Cerebellar nuclear complex (tissue), 1 donor: Measurements from ENCODE around the gene HMGCLL1.

Source experiments
- DNase-seq, 2 experiments: peaks; one replicate each; lab custom pipeline; 2025; lab: John Stamatoyannopoulos, UW

Gene HMGCLL1

DNA sequence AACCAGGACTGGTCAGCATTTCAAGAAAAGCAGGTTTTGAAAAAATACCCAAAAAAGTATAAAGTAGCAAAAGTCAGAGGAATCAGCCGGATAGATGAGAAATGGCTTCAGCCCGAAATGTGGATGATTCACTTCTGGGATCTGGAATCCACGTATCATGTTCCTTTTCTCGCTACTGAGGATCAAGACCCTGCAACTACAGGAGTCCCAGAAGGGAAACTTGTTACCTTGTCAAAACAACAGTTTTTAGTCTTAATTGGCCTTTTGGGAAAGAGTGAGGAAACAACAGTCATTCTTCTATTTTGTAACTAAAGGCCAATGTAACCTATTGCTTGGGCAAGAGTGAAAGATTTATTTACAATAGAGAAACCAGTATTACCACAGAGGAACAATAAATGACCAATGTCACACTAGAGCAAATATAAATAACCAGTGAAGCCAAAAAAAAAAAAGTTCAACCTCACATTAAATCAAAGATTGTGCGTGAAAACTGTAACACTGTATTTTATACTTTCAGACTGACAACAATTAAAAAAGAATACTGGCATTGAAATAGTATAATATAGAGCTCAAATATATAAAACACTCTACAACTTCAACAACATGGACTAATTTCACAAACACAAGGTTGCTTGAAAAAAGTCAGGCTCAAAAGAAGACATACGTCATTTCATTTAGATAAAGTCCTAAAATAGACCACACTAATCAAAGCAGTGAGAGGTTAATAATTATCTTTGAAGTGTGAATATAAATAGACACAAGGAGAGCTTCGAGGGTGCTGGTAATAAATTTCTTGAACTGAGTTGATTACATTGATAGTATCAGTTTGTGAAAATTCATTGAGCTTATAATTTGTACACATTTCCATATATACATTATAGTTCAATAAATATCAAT, 135.5 kb downstream of the HMGCLL1 start:
- DNase-seq, result no peak

DNA sequence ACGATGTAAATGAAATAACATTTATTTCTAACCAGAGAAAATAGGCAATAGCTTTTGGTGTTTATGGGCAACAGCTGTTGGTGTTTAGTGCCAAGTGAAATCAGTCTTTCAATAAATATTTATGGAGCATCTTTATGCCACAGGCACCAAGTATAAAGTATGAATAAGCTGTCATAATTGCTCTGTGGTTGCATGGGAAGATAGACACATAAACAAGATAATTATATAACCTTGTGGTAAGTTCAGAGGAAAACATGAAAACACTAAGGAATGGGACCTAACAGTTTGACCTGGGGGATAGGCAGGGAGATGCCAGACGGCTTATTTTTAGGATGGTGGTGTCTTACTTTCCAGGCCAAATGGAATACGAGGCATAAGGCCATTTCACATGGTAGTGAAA, 140.8 kb downstream of the HMGCLL1 start:
- no peak for DNase-seq

DNA sequence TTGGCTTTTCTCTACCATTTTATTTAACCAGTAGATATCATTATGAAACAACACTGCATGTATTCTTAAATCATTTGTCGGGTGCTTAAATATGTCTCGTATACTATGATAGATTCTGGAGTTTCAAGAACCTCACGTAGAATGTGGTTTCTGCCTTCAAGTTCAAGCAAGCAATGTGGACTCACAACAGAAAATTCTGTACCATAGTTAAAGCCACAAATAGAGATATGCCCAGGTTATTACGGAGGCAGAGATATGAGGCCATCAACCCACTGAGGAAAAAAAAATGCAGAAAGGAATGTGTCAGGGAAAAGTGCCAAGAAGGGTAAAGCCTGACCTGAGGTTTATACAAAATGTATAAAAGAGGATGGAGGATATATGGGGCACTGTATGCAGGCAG, 141.9 kb downstream of the HMGCLL1 start:
- no peak for DNase-seq

DNA sequence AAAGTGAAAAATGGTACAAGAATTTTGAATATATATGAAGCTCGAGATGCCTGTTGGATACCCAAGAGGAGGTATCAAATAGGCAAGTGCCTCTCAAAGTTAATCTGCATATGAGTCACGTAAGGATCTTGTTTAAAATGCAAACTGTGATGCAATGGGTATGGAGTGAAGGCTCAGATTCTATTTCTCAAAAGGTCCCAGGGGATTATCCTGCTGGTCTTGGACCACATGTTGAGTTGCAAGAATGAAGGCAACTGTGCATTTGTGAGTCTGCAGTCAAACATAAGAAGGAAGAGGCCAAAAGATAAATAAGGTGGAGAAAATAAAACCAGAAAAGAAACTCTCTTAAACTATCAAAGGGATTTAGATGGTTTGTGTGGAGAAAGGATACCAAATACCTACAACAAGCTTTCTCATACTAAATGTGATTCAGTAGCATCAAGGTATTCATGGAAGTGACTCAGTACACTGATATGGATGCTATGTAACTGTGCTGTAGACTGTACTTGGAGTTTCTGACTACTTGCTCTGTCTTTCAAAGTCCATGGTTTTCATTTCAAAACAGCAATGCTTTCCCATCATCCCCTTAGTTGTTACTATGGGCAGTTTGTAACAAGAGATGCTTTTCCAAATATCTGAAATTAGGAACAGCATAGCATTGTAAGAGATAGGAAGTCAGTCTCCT, 145.4 kb downstream of the HMGCLL1 start:
- DNase-seq, result no peak

DNA sequence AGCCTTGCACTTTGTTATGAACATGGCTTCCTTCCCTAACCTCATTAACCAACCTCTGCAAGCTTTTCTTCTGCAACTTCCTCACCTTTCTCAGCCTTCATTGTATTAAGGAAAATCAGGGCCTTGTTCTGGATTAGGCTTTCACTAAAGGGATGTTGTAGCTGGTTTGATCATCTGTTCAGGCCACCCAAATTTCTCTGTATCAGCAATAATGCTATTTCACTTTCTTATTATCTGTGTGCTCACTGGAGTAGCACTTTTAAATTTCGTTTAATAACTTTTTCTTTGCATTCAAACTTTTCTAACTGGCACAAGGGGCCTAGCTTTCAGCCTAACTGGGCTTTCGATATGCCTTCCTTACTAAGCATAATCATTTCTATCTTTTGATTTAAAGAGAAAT, 155.1 kb downstream of the HMGCLL1 start:
- DNase-seq, result no peak

DNA sequence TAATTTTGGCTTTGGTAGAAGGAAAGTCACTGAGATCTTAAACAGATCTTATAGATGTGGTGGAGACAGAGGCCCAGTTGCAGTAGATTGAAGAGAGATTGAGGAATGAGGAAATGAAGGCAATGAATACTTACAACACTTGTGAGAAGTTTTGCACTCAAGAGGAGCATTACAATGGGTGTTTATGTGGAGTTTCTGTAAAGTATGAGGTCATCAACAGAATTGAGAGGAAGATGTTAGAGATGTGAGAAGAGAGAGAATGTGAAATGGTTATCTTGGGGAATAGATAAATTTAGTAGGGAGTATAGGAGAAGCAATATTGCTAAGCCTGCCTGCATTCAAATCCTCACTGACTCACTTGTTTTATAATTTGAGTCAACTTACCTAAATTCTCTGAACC, 168.3 kb downstream of the HMGCLL1 start:
- no peak for DNase-seq

DNA sequence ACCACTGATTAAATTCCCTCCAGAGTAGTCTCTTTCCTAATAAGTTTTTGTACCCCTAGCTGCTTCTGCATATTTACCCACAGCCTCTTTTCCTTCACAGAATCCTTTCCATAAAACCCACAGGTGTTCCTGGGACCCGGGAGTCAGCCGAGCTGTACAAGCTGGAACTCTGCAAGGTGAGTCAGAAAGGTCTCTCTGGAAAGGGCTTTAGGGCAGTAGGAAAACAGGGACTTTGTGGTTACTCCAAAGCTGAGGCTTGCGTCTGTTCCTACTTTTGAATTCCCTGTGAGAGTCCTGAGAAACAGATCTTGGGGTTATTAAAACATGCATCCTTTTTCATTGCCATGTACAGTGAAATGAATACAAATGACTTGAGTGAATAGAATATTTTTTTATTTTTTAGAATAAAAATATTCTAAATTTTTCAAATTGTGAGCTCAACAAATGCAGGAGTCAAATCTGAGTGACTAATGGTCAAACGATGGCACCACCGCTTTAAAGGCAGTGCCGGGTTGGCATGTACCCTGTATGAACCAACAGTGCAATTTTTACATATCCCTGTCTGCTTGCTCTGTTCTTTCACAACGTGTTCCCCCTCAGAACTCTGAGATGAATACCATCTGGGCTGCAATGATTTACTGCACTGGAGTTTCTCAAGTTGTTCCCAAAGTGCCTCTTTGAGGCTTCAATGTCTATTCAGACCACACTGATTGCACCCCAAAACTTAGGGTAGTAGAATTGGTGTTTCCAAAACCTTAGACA, 173.3 kb downstream of the HMGCLL1 start:
- DNase-seq, result no peak

DNA sequence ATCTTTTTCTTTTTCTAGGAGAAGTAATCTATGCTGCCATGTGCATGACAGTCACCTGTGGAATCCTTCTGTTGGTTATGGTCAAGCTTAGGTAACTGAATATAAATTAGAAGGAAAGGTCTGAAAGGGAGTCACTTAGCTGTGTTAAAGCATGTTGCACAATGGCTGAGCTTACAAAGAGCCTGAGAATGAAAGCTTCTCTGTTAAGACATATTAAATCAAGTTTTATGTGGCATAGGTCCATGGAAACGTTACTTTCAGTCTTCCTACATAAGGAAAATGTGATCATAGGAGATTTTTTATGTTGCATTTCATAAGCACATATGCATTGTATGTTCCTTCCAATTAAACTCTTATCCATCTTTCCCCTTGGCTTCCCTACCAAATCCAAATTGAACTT, 179.6 kb downstream of the HMGCLL1 start:
- no peak for DNase-seq

DNA sequence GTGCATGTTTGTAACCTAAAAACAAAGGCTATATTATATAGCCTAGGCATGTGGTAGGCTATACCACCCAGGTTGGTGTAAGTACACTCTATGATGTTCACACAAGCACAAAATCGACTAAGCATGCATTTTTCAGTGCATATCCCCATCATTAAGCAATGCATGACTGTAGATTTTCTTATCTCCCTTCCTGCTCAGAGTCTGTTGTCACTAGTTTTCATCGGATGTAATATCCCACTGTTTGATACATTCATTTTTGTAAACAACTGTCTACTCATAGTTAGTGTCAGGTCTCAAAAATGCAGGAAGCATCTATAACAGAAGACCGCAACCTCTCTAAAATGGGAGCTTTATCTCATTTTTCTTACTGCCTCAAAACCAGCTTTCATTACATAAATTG, 181.0 kb downstream of the HMGCLL1 start:
- no peak for DNase-seq

DNA sequence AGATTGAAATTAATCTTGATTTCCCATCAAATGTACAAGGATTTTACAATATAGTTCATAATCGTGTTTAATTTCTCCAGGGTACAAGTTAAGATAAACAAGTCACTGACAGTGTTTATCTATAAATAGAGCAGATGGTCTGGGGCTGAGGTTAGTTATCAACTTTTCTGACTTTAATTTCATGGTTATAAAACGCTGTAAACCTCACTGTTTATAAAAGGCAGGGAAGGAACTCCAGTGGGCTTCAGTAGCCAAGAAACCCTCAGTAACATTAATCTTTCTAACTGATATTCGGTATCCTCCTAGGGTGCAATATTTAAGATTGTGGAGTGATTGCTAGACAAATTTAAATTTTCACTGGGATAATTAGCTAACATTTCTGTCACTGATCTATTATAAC, 183.1 kb downstream of the HMGCLL1 start:
- no peak for DNase-seq

DNA sequence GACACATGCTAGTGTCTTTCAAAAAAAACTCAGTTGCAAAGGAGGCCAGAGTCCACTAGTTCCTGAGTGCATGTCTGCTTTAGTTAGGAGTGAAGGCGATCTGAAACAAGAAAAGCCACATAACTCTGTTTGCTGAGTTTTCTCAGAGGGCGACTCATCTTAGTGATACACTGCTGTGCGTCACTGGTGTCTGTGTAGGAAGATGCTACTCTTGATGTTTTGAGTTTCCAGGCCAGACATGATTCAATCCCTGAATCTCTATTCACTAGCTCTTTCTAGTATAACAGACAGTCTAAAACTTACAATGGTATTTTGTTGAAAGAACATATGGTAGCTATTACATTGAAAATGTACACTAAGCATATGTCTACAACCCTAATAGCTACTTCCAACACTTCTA, 190.8 kb downstream of the HMGCLL1 start:
- no peak for DNase-seq
